Fibroblast of mammary gland (primary cell): ENCODE data around the gene SHKBP1.
A peak's percentile ranks its signal among the peaks of the same experiment; 100 is the strongest.

Source experiments
- DNase-seq: peaks from one replicate; pipeline ENCODE4 v3.0.0-alpha.2; 2010; ENCODE audit warnings: low read depth
- H3K4me3 ChIP-seq: 2 replicates; pipeline ENCODE4 v1.5.1; 2011; ENCODE audit warnings: low read depth, mild to moderate bottlenecking, low read length, moderate library complexity; ENCODE audit not compliant: control insufficient read depth
- CTCF ChIP-seq: conservative IDR thresholded peaks from 2 replicates; pipeline ENCODE4 v1.5.1; 2011; ENCODE audit warnings: low read depth, low read length, inconsistent platforms; ENCODE audit not compliant: control insufficient read depth, insufficient read depth

The SHKBP1 gene

GRCh38 chr19:40585241-40585981 is 8.7 kb downstream of the SHKBP1 start:
- no peak overlapping the region for H3K4me3 ChIP-seq
- DNase-seq = peak; percentile 84
- TF ChIP-seq CTCF = no peak

DNA sequence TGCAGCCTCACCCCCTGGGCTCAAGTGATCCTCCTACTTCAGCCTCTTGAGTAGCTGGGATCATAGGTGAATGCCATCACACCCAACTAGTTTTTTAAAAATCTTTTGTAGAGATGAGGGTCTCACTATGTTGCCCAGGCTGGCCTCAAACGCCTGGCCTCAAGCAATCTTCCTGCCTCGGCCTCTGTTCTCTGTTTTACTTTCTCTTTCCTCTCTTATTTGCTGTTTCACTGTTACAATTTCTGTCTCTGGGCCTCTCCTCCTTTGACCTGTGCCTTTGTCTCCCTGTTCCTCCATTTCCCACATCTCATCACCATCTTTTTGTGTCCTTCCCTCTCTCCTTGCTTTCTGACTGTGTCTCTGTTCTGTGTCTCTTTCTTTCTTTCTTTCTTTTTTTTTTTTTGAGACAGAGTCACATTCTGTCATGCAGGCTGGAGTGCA is 9.3 kb downstream of the SHKBP1 start:
- no peak overlapping the region for H3K4me3 ChIP-seq
- DNase-seq = no peak
- TF ChIP-seq CTCF = no peak

- no peak overlapping the region for H3K4me3 ChIP-seq
- no peak for TF ChIP-seq CTCF
- no peak for DNase-seq
These were observed 9.9 kb downstream of the SHKBP1 start for GRCh38 chr19:40586611-40587010.

- peak; percentile 50 for DNase-seq
- H3K4me3 ChIP-seq = no peak overlapping the region
- no peak for TF ChIP-seq CTCF
These were observed 11.6 kb downstream of the SHKBP1 start for GRCh38 chr19:40588110-40588854.

DNA sequence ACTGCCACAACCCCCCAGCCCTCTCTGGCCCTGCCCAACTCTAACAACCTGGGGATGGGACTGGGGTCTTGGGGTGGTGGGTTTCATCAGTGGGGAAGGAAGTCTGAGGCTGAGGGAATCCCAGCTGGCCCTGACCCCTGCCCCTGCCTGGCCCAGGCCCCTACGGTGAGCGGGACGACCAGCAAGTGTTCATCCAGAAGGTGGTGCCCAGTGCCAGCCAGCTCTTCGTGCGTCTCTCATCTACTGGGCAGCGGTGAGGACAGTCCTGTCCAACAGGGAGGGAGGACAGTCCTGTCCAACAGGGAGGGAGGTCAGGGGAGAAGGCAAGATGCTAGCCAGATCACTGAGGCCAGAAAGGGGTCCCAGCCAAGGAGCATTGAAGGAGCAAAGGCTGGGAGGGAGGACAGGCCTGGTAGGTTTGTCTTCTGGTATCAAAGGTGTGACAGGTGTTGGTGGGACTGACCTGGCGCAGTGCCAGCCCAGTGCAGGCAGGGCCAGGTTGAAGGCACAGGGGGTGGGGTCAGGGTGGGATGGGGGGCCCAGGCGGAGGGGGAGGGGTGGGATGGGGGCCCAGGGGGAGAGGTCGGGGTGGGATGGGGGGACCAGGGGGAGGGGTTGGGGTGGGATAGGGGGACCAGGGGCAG is 12.4 kb downstream of the SHKBP1 start:
- no peak for DNase-seq
- no peak for TF ChIP-seq CTCF
- no peak overlapping the region for H3K4me3 ChIP-seq

DNA sequence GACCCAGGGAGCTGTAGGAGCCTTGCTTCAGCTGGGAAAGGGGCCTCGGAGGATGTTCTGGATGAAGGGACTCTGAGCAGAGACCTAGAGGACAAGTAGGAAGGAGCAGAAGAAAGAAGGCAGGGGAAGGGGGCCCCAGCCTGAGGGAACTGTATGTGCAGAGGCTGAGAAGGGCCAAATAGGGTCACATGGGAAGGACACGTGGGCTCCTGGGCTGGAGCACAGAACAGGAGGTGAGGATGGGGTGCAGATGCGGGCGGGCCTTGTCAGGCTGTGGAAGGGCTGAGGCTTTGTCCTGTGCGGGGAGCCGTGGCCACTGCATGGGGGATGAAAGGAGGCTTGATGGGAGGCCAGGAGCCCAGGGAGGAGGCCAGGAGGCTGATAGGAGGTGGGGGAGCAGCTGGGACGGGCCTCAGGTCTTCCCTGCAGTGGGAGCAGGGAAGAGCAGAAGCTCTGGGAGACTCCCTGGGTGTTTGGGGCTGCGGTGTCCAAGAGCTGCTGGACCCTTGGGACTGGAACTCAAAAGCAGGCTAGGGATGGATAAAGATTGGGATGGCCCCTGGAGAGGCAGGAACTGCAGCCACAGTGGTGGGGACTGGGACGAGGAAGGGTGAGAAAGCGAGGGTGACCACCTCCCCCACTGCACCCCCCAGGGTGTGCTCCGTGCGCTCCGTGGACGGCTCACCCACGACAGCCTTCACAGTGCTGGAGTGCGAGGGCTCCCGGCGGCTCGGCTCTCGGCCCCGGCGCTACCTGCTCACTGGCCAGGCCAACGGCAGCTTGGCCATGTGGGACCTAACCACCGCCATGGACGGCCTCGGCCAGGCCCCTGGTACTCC is 13.1 kb downstream of the SHKBP1 start:
- TF ChIP-seq CTCF = no peak
- no peak for DNase-seq
- no peak overlapping the region for H3K4me3 ChIP-seq
